KMS-11 (cell line): ENCODE measurements around the gene TTC39C.

Experiments used
- H2AFZ ChIP-seq: fragments of 200-600 bp; sonication (generic); 2 replicates; pipeline ENCODE4 v1.6.1; 2016; ENCODE audit warnings: antibody characterized with exemption, mixed run types, low read depth
- H3K27ac ChIP-seq: fragments of 200-600 bp; sonication (generic); 2 replicates; pipeline ENCODE4 v1.6.1; 2016; ENCODE audit warnings: mild to moderate bottlenecking, mixed run types
- H3K27me3 ChIP-seq: fragments of 200-600 bp; sonication (generic); 2 replicates; pipeline ENCODE4 v1.6.1; 2017; ENCODE audit warnings: mild to moderate bottlenecking, low read depth, mixed run types, moderate library complexity; ENCODE audit not compliant: insufficient read depth
- H3K36me3 ChIP-seq: fragments of 200-600 bp; sonication (generic); 2 replicates; pipeline ENCODE4 v1.6.1; 2017; ENCODE audit warnings: mild to moderate bottlenecking, mixed run types; ENCODE audit not compliant: insufficient read depth
- H3K4me1 ChIP-seq: fragments of 200-600 bp; sonication (generic); 2 replicates; pipeline ENCODE4 v1.6.1; 2016; ENCODE audit warnings: mild to moderate bottlenecking, low read depth, mixed run types; ENCODE audit not compliant: poor library complexity, severe bottlenecking
- H3K4me2 ChIP-seq: fragments of 200-600 bp; sonication (generic); 2 replicates; pipeline ENCODE4 v1.7.0; 2016; ENCODE audit warnings: mild to moderate bottlenecking, mixed run types
- H3K4me3 ChIP-seq: fragments of 200-600 bp; sonication (generic); IDR thresholded peaks from 2 replicates; pipeline ENCODE4 v1.6.1; 2017; ENCODE audit warnings: low read depth, low read length, mixed read lengths; ENCODE audit not compliant: insufficient read depth
- H3K79me2 ChIP-seq: fragments of 200-600 bp; sonication (generic); 2 replicates; pipeline ENCODE4 v1.6.1; 2016; ENCODE audit warnings: low read depth, mixed run types; ENCODE audit not compliant: insufficient read depth
- H3K9ac ChIP-seq: fragments of 200-600 bp; sonication (generic); 2 replicates; pipeline ENCODE4 v1.6.1; 2016; ENCODE audit warnings: mild to moderate bottlenecking, mixed run types
- H4K20me1 ChIP-seq: fragments of 200-600 bp; sonication (generic); 2 replicates; pipeline ENCODE4 v1.6.1; 2016; ENCODE audit warnings: mild to moderate bottlenecking, mixed run types; ENCODE audit not compliant: insufficient read depth
- CTCF ChIP-seq: fragments of 200-600 bp; sonication (generic); conservative IDR thresholded peaks from 2 replicates; pipeline ENCODE4 v1.6.1; 2017; ENCODE audit warnings: low read depth, mild to moderate bottlenecking, antibody characterized with exemption, low read length, moderate library complexity, mixed read lengths

Gene TTC39C

GRCh38 chr18:24031916-24032315 is 17.4 kb downstream of the TTC39C start:
- Histone ChIP-seq H3K27ac (no peak overlapping the region; the same call in 1 of the 2 replicates), H3K9ac (no peak overlapping the region), H4K20me1 (no peaks in the 10 kb centered on the region), H3K4me1 (peaks cover 39% of the 10 kb centered on the region), H3K79me2 (no peaks in the 10 kb centered on the region), H3K4me3 (no peak overlapping the region), H2AFZ (no peak overlapping the region), H3K27me3 (no peaks in the 10 kb centered on the region), H3K4me2 (peak overlapping the region; percentile 67; the same call in 1 of the 2 replicates), H3K36me3 (no peaks in the 10 kb centered on the region)
- TF ChIP-seq CTCF: no peak

GRCh38 chr18:24033641-24034412 is 19.3 kb downstream of the TTC39C start:
- H3K4me1 ChIP-seq: peaks cover 39% of the 10 kb centered on the region
- no peaks in the 10 kb centered on the region for H3K36me3 ChIP-seq
- H3K4me3 ChIP-seq: no peak overlapping the region
- H2AFZ ChIP-seq: 0 out of 2 replicates have a peak overlapping the region, but pooled peaks have one; percentile 12
- H3K9ac ChIP-seq: no peak overlapping the region; the same call in 1 of the 2 replicates
- H3K27me3 ChIP-seq: no peaks in the 10 kb centered on the region
- H4K20me1 ChIP-seq: no peaks in the 10 kb centered on the region
- peak overlapping the region; percentile 60; the same call in 1 of the 2 replicates for H3K27ac ChIP-seq
- H3K4me2 ChIP-seq: peak overlapping the region; percentile 67
- no peaks in the 10 kb centered on the region for H3K79me2 ChIP-seq
- TF ChIP-seq CTCF: no peak

GRCh38 chr18:24035316-24035715 is 20.8 kb downstream of the TTC39C start:
- H3K27ac ChIP-seq: no peak overlapping the region
- H3K9ac ChIP-seq: no peak overlapping the region
- H3K79me2 ChIP-seq: no peaks in the 10 kb centered on the region
- H3K4me1 ChIP-seq: peaks cover 39% of the 10 kb centered on the region
- H3K27me3 ChIP-seq: no peaks in the 10 kb centered on the region
- H2AFZ ChIP-seq: no peak overlapping the region
- no peak overlapping the region for H3K4me2 ChIP-seq
- H4K20me1 ChIP-seq: no peaks in the 10 kb centered on the region
- no peak for TF ChIP-seq CTCF
- H3K4me3 ChIP-seq: no peak overlapping the region
- no peaks in the 10 kb centered on the region for H3K36me3 ChIP-seq

- Histone ChIP-seq H3K4me1 (peaks cover 4% of the 10 kb centered on the region), H3K36me3 (no peaks in the 10 kb centered on the region), H3K79me2 (no peaks in the 10 kb centered on the region), H4K20me1 (no peaks in the 10 kb centered on the region), H3K27me3 (no peaks in the 10 kb centered on the region), H2AFZ (no peak overlapping the region), H3K4me3 (no peak overlapping the region), H3K4me2 (no peak overlapping the region), H3K9ac (no peak overlapping the region), H3K27ac (no peak overlapping the region)
- no peak for TF ChIP-seq CTCF
These were observed 25.1 kb downstream of the TTC39C start for GRCh38 chr18:24039671-24040070.
